KBM-7 (cell line): ENCODE data around the gene CDKAL1.
A peak's percentile ranks its signal among the peaks of the same experiment; 100 is the strongest.
"Not testable (repeated sequence)": the region's sequence is repeated elsewhere in the genome, so short reads cannot be mapped to it uniquely, and the experiment has no call there.

Experiments
- DNase-seq: peaks from one replicate; pipeline ENCODE4 v3.0.0-alpha.2; 2015
- in situ Hi-C: fragments of 300-500 bp; cut with MboI; formaldehyde crosslinking; loops from 2 replicates; pipeline ENCODE4 v1.14.3; 2020; ENCODE audit warnings: low sequenced_read_pairs, low pct_unique_long_range_greater_than_20kb, mixed read lengths

CDKAL1 gene

GRCh38 chr6:20542927-20543602 is 8.8 kb downstream of the CDKAL1 start:
- no peak for DNase-seq
- in situ Hi-C loops, result loop anchor here (25.0 kb wide), 1 partner anchor 256 kb away; no protein-coding TSS in a partner anchor

DNA sequence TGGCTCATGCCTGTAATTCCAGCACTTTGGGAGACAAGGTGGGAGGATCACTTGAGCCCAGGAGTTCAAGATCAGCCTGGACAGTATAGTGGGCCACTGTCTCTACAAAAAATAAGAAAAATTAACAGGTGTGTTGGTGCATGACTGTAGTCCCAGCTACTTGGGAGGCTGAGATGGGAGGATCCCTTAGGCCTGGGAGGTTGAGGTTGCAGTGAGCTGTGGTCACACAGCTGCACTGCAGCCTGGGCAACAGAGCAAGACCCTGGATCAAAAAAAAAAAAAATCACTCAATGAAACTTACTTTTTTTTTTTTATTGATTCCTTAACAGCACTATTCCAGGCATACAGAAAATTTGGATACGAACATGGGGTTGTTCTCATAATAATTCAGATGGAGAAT is 14.0 kb downstream of the CDKAL1 start:
- DNase-seq, result no peak
- in situ Hi-C loops, result loop anchor here (25.0 kb wide), 1 partner anchor 261 kb away; no protein-coding TSS in a partner anchor

DNA sequence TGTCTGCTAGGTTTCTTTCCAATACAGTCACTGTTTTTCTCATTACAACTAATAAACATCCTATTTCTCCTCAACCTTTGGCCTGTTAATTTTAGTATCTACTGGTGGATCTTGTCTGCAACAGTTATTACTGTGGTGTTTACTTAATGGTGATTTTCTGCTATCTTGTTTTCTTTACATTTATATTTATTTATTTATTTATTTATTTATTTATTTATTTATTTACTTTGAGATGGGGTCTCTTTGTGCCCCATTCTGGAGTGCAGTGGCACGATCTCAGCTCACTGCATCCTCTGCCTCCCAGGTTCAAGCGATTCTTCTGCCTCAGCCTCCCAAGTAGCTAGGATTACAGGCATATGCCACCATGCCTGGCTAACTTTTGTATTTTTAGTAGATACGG is 15.1 kb downstream of the CDKAL1 start:
- not testable (repeated sequence) for DNase-seq
- in situ Hi-C loops, result loop anchor here (25.0 kb wide), 1 partner anchor 262 kb away; no protein-coding TSS in a partner anchor

- in situ Hi-C loops, result loop anchor here (25.0 kb wide), 1 partner anchor 1033 kb away; the partner anchor contains the start of gene SOX4
- no peak for DNase-seq
These were observed 20.1 kb downstream of the CDKAL1 start for GRCh38 chr6:20554326-20554725.

- no peak for DNase-seq
- in situ Hi-C loops, result loop anchor here (25.0 kb wide), 1 partner anchor 1032 kb away; the partner anchor contains the start of gene SOX4
These were observed 20.6 kb downstream of the CDKAL1 start for GRCh38 chr6:20554817-20555216.

- DNase-seq, result no peak
- in situ Hi-C loops, result loop anchor here (25.0 kb wide), 1 partner anchor 1027 kb away; the partner anchor contains the start of gene SOX4
These were observed 25.8 kb downstream of the CDKAL1 start for GRCh38 chr6:20559924-20560551.

- in situ Hi-C loops, result loop anchor here (25.0 kb wide), 1 partner anchor 1024 kb away; the partner anchor contains the start of gene SOX4
- no peak for DNase-seq
These were observed 29.1 kb downstream of the CDKAL1 start for GRCh38 chr6:20563377-20563776.

- in situ Hi-C loops, result loop anchor here (25.0 kb wide), 1 partner anchor 1023 kb away; the partner anchor contains the start of gene SOX4
- DNase-seq, result peak; percentile 67
These were observed 30.0 kb downstream of the CDKAL1 start for GRCh38 chr6:20564269-20564668.

GRCh38 chr6:20564777-20565176 is 30.5 kb downstream of the CDKAL1 start:
- in situ Hi-C loops, result loop anchor here (25.0 kb wide), 1 partner anchor 1023 kb away; the partner anchor contains the start of gene SOX4
- DNase-seq, result peak; percentile 61

- in situ Hi-C loops, result loop anchor here (25.0 kb wide), 1 partner anchor 1022 kb away; the partner anchor contains the start of gene SOX4
- peak; percentile 26 for DNase-seq
These were observed 31.1 kb downstream of the CDKAL1 start for GRCh38 chr6:20565342-20565741.

DNA sequence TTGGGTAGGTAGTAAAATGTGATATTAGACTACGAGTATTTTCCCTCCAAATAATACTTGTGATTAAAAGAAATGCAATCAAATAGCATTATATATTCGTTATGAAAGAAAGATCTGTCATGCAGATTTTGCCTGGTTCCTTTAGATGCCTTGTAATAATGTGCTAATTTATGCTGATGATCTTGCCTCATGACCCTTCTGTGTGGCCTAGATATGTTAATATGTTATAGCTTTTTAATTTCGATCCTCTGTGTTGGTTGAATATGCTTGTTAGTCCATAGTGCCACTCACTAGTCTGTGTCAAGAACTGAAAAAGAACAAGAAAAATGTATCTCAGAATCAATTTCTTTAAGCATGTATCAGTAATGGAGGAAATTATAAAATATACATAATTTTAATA is 31.9 kb downstream of the CDKAL1 start:
- no peak for DNase-seq
- in situ Hi-C loops, result loop anchor here (25.0 kb wide), 1 partner anchor 1021 kb away; the partner anchor contains the start of gene SOX4

DNA sequence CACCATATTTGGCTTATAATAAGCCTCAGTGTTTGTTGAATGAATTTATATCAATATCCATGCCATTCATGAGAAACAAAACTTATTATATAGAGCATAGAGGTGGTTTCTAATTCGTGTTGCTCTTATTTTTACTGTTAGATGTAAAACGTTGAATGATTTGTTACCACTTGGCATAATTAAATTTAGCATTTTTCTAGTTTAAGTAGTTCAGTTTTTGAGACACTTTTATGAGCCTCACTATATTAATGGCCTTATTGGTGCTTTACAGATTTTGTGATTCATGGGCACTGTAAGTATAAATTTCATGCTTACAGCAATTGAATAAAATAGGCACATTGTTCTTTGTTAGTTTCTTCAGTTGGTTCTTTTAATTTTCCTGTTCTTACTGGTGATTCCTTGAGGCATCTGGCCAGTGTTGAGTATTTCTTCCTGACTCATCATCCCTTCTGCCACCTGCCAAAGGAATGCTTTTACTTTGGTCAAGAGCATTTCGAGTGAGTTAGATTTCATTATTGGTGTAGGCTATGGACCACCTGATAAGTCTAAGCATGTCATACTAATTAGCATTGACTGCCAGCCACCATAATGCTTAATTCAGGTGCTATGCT is 34.8 kb downstream of the CDKAL1 start:
- no peak for DNase-seq
- in situ Hi-C loops, result loop anchor here (25.0 kb wide), 1 partner anchor 1018 kb away; the partner anchor contains the start of gene SOX4

GRCh38 chr6:20571261-20571660 is 37.0 kb downstream of the CDKAL1 start:
- peak; percentile 16 for DNase-seq
- in situ Hi-C loops, result loop anchor here (25.0 kb wide), 1 partner anchor 1016 kb away; the partner anchor contains the start of gene SOX4

DNA sequence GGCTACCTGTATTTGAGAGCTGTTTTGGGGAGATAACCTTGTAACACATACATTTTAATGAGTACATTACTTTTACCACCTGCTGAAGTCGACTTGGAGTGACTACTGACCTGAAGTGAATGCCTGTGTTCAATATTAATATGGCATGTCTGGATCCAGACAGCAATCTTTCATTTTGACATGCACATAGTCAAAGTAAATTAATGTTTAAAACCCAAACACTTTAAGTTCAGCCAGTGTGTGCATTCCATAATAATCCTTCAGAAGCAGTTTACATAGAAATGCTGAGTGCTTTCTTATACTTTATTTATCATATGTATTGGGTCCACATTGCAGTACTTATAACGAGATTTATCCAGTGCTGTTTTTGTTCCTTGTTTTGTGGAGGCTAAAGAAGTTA is 38.0 kb downstream of the CDKAL1 start:
- in situ Hi-C loops, result loop anchor here (25.0 kb wide), 1 partner anchor 1015 kb away; the partner anchor contains the start of gene SOX4

GRCh38 chr6:20572940-20573339 is 38.7 kb downstream of the CDKAL1 start:
- DNase-seq, result peak; percentile 47
- in situ Hi-C loops, result loop anchor here (25.0 kb wide), 1 partner anchor 1014 kb away; the partner anchor contains the start of gene SOX4

More for the DNA sequence above, 38.0 kb downstream of the CDKAL1 start:
- no peak for DNase-seq

GRCh38 chr6:20574355-20574754 is 40.1 kb downstream of the CDKAL1 start:
- in situ Hi-C loops, result loop anchor here (25.0 kb wide), 1 partner anchor 1013 kb away; the partner anchor contains the start of gene SOX4
- DNase-seq, result no peak

DNA sequence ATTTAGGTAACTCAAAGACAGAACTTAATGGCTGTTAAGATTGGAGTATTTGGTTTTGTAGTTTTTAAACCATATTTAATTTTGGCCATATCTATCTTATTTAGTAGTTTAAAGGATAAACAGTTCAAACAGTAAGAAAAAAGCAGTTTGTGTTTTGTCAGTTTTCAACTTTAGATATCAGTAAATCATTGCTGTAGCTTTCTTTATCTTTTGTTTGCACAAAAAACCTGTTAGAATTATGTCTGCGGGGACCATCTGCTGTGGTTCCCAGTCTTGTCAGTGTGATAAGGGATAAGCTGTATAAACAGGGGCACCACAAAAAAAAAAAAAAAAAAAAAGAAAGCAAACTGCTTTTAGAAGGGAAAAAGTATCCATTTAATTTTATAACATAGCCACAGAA is 40.9 kb downstream of the CDKAL1 start:
- in situ Hi-C loops, result no loop called here
- DNase-seq, result peak; percentile 63

GRCh38 chr6:20575704-20576451 is 41.6 kb downstream of the CDKAL1 start:
- DNase-seq, result peak; percentile 43
- in situ Hi-C loops, result no loop called here
